AG04450 (cell line): ENCODE data around the gene HES6. TPM values are rescaled to one million over a fixed set of nuclear protein-coding genes. Genes with fewer than 3 reads are reported as not detected.

ENCODE experiments used
- CTCF ChIA-PET: fragments of 300-600, 350-600 bp; formaldehyde crosslinking; extraction: SDS; loops from one replicate; lab custom pipeline; 2022; ENCODE audit warnings: antibody characterized with exemption, inconsistent platforms; lab: Charles Lee
- POLR2A ChIA-PET: fragments of 350-600 bp; formaldehyde crosslinking; extraction: SDS; loops from one replicate; lab custom pipeline; 2021; ENCODE audit warnings: antibody characterized with exemption, inconsistent platforms; lab: Yijun Ruan, JAX
- DNase-seq: peaks from one replicate; pipeline ENCODE4 v3.0.0-alpha.2; 2011; ENCODE audit warnings: low read depth, low spot score
- H3K27ac ChIP-seq: one replicate; pipeline ENCODE4 v1.5.1; 2012; ENCODE audit warnings: low read depth, low read length, control low read depth
- H3K27me3 ChIP-seq: one replicate; pipeline ENCODE4 v1.6.0; 2012; ENCODE audit warnings: low read length; ENCODE audit not compliant: control insufficient read depth, insufficient read depth
- H3K4me3 ChIP-seq: 2 replicates; pipeline ENCODE4 v1.5.1; 2011; ENCODE audit warnings: mild to moderate bottlenecking, low read depth, low read length, control low read depth
- H3K9me3 ChIP-seq: 2 replicates; pipeline ENCODE4 v1.5.1; 2012; ENCODE audit warnings: low read length; ENCODE audit not compliant: control insufficient read depth, insufficient read depth
- CTCF ChIP-seq: IDR thresholded peaks from 2 replicates; pipeline ENCODE4 v1.5.1; 2011; ENCODE audit warnings: low read depth, low read length, control low read depth, inconsistent platforms
- polyA plus RNA-seq: library from polyadenylated mRNA; depleted of rRNA; stranded (reverse); fragments of >200 nt; gene quantifications from 2 replicates; pipeline ENCODE4 v1.2.3, GENCODE V29; 2011

HES6 gene
- polyA plus RNA-seq, 1 experiment = 2.9 TPM

DNA sequence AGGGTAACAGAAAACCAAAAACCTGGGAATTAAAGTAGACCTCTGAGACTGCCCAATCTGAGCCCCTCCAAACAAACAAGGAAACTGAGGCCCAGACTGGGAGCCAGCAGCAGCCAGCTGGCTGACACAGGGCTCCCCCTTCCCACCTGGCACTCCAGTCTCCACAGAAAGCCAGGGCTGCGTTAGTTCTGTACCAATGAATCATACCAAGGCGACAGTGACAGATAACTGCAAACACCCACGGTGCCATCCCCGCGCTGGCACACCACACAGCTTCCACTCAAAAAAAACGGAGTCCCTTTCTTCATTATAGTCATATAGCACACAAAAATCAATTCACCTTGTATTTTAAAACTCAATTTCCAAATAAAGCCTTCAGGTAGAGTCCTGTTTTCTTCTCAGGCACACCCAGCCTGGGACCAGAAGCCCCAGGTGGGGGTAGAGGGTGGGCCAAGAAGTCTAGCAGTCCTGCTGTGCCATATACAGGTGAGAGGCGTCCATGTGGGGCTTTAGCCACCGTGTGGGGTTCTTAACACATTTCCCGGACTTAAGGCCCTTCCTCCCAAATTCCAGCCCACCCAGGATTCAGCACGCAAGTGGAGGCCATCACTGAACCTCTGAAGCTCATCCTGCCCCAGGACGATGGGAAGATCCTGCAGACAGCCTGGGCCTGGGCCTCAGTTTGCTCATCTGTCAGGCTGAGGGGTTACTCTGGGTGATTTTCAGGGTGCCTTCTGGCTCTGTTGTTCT, 47.3 kb upstream of the HES6 start:
- ChIA-PET CTCF (interaction anchor here (0.9 to 2.4 kb wide), 3 partner anchors 24 to 307 kb away, joined by 3 to 11 read pairs (median 4); no protein-coding TSS in a partner anchor), POLR2A (no interaction called here)
- Histone ChIP-seq H3K4me3 (peak overlapping the region; percentile 83), H3K27me3 (no peaks in the 10 kb centered on the region), H3K9me3 (no peaks in the 10 kb centered on the region), H3K27ac (peak overlapping the region; percentile 93)
- DNase-seq = no peak
- no peak for TF ChIP-seq CTCF

- peak; percentile 62 for DNase-seq
- POLR2A ChIA-PET = no interaction called here
- peak overlapping the region; percentile 93 for H3K27ac ChIP-seq
- H3K4me3 ChIP-seq = peak overlapping the region; percentile 83
- CTCF ChIA-PET = interaction anchor here (1.0 to 2.4 kb wide), 2 partner anchors 23 to 76 kb away, joined by 4 to 11 read pairs; no protein-coding TSS in a partner anchor
- no peak for TF ChIP-seq CTCF
- H3K9me3 ChIP-seq = no peaks in the 10 kb centered on the region
- H3K27me3 ChIP-seq = no peaks in the 10 kb centered on the region
These were observed 46.7 kb upstream of the HES6 start for GRCh38 chr2:238286551-238286950.

- peak overlapping the region; percentile 93 for H3K27ac ChIP-seq
- no peak for DNase-seq
- H3K27me3 ChIP-seq = no peaks in the 10 kb centered on the region
- CTCF ChIA-PET = interaction anchor here (2.4 kb wide), 1 partner anchor 23 kb away, joined by 11 read pairs; no protein-coding TSS in a partner anchor
- POLR2A ChIA-PET = no interaction called here
- no peak for TF ChIP-seq CTCF
- no peaks in the 10 kb centered on the region for H3K9me3 ChIP-seq
- peak overlapping the region; percentile 1; the same call in 1 of the 2 replicates for H3K4me3 ChIP-seq
These were observed 46.3 kb upstream of the HES6 start for GRCh38 chr2:238286095-238286494.

GRCh38 chr2:238285653-238286082, 45.8 kb upstream of the HES6 start:
- no peak for TF ChIP-seq CTCF
- ChIA-PET CTCF (interaction anchor here (2.4 kb wide), 1 partner anchor 22 kb away, joined by 11 read pairs; no protein-coding TSS in a partner anchor), POLR2A (no interaction called here)
- DNase-seq = peak; percentile 85
- H3K4me3 ChIP-seq = peak overlapping the region; percentile 34
- peak overlapping the region; percentile 93 for H3K27ac ChIP-seq
- no peaks in the 10 kb centered on the region for H3K27me3 ChIP-seq
- no peaks in the 10 kb centered on the region for H3K9me3 ChIP-seq
